Hepatocyte (in vitro differentiated cells): ENCODE measurements around the gene DENND5A.
"Not testable (repeated sequence)": the region's sequence is repeated elsewhere in the genome, so short reads cannot be mapped to it uniquely, and the experiment has no call there.

Source experiments
- EZH2 ChIP-seq: fragments of 200-600 bp; sonication (generic); IDR thresholded peaks from 2 replicates; pipeline ENCODE4 v1.6.1; 2016; ENCODE audit warnings: antibody characterized with exemption, mild to moderate bottlenecking, borderline replicate concordance
- EZH2phosphoT487 ChIP-seq: fragments of 200-600 bp; sonication (generic); IDR thresholded peaks from one replicate; pipeline ENCODE4 v1.6.1; 2018; ENCODE audit warnings: antibody characterized with exemption, mild to moderate bottlenecking, low read depth, moderate library complexity; ENCODE audit not compliant: unreplicated experiment, severe bottlenecking
- TF ChIP-seq, protein P1 (sequence below): fragments of 200-600 bp; sonication (generic); IDR thresholded peaks from 2 replicates; pipeline ENCODE4 v1.5.1; 2016; ENCODE audit warnings: antibody characterized with exemption, mild to moderate bottlenecking; ENCODE audit not compliant: poor library complexity

DNA sequence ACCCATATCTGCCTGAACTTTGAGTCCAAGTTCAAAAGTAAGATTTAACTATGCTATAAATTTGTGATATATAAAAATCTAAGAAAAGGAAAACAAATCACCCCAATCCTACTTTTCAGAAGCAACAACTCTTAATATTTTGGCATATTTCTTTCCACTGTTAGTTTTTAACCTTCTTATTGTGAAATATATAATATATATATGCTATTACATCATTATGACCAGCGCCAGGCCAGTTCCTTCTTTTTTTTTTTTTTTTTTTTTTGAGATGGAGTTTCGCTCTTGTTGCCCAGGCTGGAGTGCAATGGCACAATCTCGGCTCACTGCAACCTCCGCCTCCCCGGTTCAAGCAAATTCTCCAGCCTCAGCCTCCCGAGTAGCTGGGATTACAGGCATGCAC is 103.2 kb downstream of the DENND5A start:
- TF ChIP-seq, protein P1, sequence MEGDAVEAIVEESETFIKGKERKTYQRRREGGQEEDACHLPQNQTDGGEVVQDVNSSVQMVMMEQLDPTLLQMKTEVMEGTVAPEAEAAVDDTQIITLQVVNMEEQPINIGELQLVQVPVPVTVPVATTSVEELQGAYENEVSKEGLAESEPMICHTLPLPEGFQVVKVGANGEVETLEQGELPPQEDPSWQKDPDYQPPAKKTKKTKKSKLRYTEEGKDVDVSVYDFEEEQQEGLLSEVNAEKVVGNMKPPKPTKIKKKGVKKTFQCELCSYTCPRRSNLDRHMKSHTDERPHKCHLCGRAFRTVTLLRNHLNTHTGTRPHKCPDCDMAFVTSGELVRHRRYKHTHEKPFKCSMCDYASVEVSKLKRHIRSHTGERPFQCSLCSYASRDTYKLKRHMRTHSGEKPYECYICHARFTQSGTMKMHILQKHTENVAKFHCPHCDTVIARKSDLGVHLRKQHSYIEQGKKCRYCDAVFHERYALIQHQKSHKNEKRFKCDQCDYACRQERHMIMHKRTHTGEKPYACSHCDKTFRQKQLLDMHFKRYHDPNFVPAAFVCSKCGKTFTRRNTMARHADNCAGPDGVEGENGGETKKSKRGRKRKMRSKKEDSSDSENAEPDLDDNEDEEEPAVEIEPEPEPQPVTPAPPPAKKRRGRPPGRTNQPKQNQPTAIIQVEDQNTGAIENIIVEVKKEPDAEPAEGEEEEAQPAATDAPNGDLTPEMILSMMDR = not testable (repeated sequence)
- not testable (repeated sequence) for TF ChIP-seq EZH2, EZH2phosphoT487
